ENCODE data around the gene MYBPHL.
A peak's percentile ranks its signal among the peaks of the same experiment; 100 is the strongest.

The MYBPHL gene

GRCh38 chr1:109298666-109299557, 7.9 kb downstream of the MYBPHL start:
- TF ChIP-seq FOXP2 (optimal IDR thresholded peaks at IDR 0.05; ENCODE audit: borderline replicate concordance, extremely low read depth, extremely low read length, insufficient read depth) (peak; percentile 29), SIN3A (IDR thresholded peaks at IDR 0.05; ENCODE audit: borderline replicate concordance, insufficient read depth, low read length) (no peak)

DNA sequence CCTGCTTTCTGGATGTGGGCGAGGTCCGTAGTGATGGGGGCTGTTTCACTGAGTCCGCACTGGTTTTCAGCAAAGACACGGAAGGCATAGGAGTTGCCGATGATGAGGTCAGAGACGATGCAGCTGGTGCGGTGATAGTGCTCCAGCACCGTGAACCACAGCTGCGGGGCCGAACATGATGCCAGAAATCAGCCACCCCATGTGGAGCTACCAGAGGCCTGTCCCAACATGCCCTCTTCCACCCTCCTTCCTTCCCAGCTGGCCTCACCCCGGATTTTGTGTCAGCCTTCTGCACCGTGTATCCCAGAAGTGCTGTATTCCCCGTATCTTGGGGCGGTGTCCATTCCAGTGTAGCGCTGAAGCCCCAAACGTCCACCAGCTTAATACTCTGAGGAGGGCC, 10.0 kb downstream of the MYBPHL start:
- TF ChIP-seq FOXP2 (optimal IDR thresholded peaks at IDR 0.05; ENCODE audit: borderline replicate concordance, extremely low read depth, extremely low read length, insufficient read depth) (no peak), SIN3A (IDR thresholded peaks at IDR 0.05; ENCODE audit: borderline replicate concordance, insufficient read depth, low read length) (no peak), TAF1 (IDR thresholded peaks at IDR 0.05; ENCODE audit: borderline replicate concordance, insufficient read depth, low read length) (no peak), POLR2AphosphoS5 (IDR thresholded peaks at IDR 0.05; ENCODE audit: low read depth, low read length) (no peak)
- TF ChIP-seq, protein P1, sequence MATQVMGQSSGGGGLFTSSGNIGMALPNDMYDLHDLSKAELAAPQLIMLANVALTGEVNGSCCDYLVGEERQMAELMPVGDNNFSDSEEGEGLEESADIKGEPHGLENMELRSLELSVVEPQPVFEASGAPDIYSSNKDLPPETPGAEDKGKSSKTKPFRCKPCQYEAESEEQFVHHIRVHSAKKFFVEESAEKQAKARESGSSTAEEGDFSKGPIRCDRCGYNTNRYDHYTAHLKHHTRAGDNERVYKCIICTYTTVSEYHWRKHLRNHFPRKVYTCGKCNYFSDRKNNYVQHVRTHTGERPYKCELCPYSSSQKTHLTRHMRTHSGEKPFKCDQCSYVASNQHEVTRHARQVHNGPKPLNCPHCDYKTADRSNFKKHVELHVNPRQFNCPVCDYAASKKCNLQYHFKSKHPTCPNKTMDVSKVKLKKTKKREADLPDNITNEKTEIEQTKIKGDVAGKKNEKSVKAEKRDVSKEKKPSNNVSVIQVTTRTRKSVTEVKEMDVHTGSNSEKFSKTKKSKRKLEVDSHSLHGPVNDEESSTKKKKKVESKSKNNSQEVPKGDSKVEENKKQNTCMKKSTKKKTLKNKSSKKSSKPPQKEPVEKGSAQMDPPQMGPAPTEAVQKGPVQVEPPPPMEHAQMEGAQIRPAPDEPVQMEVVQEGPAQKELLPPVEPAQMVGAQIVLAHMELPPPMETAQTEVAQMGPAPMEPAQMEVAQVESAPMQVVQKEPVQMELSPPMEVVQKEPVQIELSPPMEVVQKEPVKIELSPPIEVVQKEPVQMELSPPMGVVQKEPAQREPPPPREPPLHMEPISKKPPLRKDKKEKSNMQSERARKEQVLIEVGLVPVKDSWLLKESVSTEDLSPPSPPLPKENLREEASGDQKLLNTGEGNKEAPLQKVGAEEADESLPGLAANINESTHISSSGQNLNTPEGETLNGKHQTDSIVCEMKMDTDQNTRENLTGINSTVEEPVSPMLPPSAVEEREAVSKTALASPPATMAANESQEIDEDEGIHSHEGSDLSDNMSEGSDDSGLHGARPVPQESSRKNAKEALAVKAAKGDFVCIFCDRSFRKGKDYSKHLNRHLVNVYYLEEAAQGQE (IDR thresholded peaks at IDR 0.05; ENCODE audit: insufficient read depth in 1 of 2, low read depth in 2 of 2, low read length in 2 of 2) = no peak

GRCh38 chr1:109295712-109296415, 10.9 kb downstream of the MYBPHL start:
- TF ChIP-seq TAF1 (IDR thresholded peaks at IDR 0.05; ENCODE audit: borderline replicate concordance, insufficient read depth, low read length) (no peak), SIN3A (IDR thresholded peaks at IDR 0.05; ENCODE audit: borderline replicate concordance, insufficient read depth, low read length) (no peak), FOXP2 (optimal IDR thresholded peaks at IDR 0.05; ENCODE audit: borderline replicate concordance, extremely low read depth, extremely low read length, insufficient read depth) (no peak), POLR2AphosphoS5 (IDR thresholded peaks at IDR 0.05; ENCODE audit: low read depth, low read length) (no peak)
- TF ChIP-seq, protein P1 (IDR thresholded peaks at IDR 0.05; ENCODE audit: insufficient read depth in 1 of 2, low read depth in 2 of 2, low read length in 2 of 2) = no peak

DNA sequence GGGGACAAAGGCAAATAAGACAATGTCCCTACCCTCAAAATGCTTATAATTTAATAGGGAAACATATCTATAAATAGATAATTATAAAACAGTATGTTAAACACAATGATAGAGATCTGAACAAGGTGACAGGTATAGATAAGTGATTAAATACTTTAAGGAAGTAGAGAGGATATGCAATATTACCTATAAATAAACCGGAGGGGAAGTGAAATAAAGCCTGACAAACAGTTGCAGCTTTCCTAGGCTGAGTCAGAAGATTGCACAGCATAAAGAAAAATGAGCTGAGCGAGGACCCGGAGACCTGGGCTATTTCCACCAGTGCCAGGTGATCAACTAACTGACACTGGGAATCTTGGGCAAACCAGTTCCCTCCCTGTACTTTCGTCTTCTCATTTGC, 12.3 kb downstream of the MYBPHL start:
- no peak for TF ChIP-seq POLR2AphosphoS5 (IDR thresholded peaks at IDR 0.05; ENCODE audit: low read depth, low read length)
- TF ChIP-seq, protein P1 (IDR thresholded peaks at IDR 0.05; ENCODE audit: insufficient read depth in 1 of 2, low read depth in 2 of 2, low read length in 2 of 2) = no peak
- no peak for TF ChIP-seq FOXP2 (optimal IDR thresholded peaks at IDR 0.05; ENCODE audit: borderline replicate concordance, extremely low read depth, extremely low read length, insufficient read depth)
- no peak for TF ChIP-seq TAF1 (IDR thresholded peaks at IDR 0.05; ENCODE audit: borderline replicate concordance, insufficient read depth, low read length)
- no peak for TF ChIP-seq SIN3A (IDR thresholded peaks at IDR 0.05; ENCODE audit: borderline replicate concordance, insufficient read depth, low read length)

DNA sequence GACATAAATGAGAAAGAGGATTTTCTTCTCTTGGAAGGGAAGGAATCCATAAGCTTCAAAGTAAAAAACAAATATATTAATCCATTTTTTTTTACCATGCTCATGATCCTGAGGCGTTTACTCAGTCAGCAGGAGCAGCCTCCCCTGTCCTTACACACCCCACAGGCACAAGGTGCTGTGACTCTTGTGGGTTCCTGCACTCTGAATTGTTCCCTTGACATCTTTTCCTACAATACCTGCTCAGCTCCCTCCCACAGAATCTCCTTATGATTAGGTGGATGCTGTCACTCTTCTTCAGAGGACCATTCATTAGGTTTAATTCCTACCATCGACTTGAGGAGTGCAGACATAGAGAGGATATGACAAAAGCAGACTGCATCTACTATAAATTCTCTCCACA, 13.8 kb downstream of the MYBPHL start:
- TF ChIP-seq POLR2AphosphoS5 (IDR thresholded peaks at IDR 0.05; ENCODE audit: low read depth, low read length) = no peak
- TF ChIP-seq, protein P1 (IDR thresholded peaks at IDR 0.05; ENCODE audit: insufficient read depth in 1 of 2, low read depth in 2 of 2, low read length in 2 of 2) = no peak
- TF ChIP-seq TAF1 (IDR thresholded peaks at IDR 0.05; ENCODE audit: borderline replicate concordance, insufficient read depth, low read length) = no peak
- no peak for TF ChIP-seq SIN3A (IDR thresholded peaks at IDR 0.05; ENCODE audit: borderline replicate concordance, insufficient read depth, low read length)
